Upper lobe of left lung (tissue), 4 donors: Measurements from ENCODE around the gene SRRM3.
"Not testable (repeated sequence)": the region's sequence is repeated elsewhere in the genome, so short reads cannot be mapped to it uniquely, and the experiment has no call there.

Experiments
- CTCF ChIP-seq, 6 experiments: fragments of 450-650 bp in 4 of 6; fragments of 200-600 bp in 2 of 6; sonication (generic) in 2 of 6; IDR thresholded peaks; one replicate each; pipeline ENCODE4 v1.5.1; 2016 to 2019; ENCODE audit warnings: antibody characterized with exemption in 6 of 6
- EP300 ChIP-seq, 4 donors: sonication (generic); formaldehyde crosslinking; IDR thresholded peaks; one replicate each; pipeline ENCODE4 v1.5.1; 2017; ENCODE audit warnings: antibody characterized with exemption in 4 of 4, control low read depth in 2 of 4

- TF ChIP-seq CTCF, EP300 (IDR thresholded peaks at IDR 0.05): not testable (repeated sequence)
Measured at GRCh38 chr7:76226878-76227423, 25.3 kb downstream of the SRRM3 start.
